SK-N-SH treated with all-trans-retinoic acid at 6 μM for 48 hours (cell line): ENCODE results near the gene NMD3.
"Not testable (repeated sequence)": the region's sequence is repeated elsewhere in the genome, so short reads cannot be mapped to it uniquely, and the experiment has no call there.

Experiments used
- ATAC-seq: fragments of 200-7000 bp; cut with Tn5 transposase; 3 replicates; pipeline ENCODE4 v1.9.1; 2020; ENCODE audit warnings: mild to moderate bottlenecking, moderate library complexity
- ARNTL ChIP-seq: fragments of 450-650 bp; formaldehyde crosslinking; IDR thresholded peaks from 2 replicates; pipeline ENCODE4 v1.5.0; 2020; ENCODE audit warnings: low read depth, mild to moderate bottlenecking, moderate library complexity, borderline replicate concordance
- CREB5 ChIP-seq: fragments of 250-450 bp; sonication (Bioruptor Pico); IDR thresholded peaks from 2 replicates; pipeline ENCODE4 v1.5.1; 2020; ENCODE audit warnings: low read depth, mild to moderate bottlenecking, moderate library complexity
- CSDC2 ChIP-seq: fragments of 250-450 bp; sonication (Bioruptor Pico); IDR thresholded peaks from 2 replicates; pipeline ENCODE4 v1.5.0; 2020; ENCODE audit warnings: mild to moderate bottlenecking, moderate library complexity
- GLIS3 ChIP-seq: fragments of 250-450 bp; sonication (Bioruptor Pico); IDR thresholded peaks from 2 replicates; pipeline ENCODE4 v1.5.0; 2020; ENCODE audit warnings: mild to moderate bottlenecking, moderate library complexity
- ISL1 ChIP-seq: fragments of 250-450 bp; sonication (Bioruptor Pico); IDR thresholded peaks from 2 replicates; pipeline ENCODE4 v2.1.2; 2022; ENCODE audit warnings: mild to moderate bottlenecking, moderate library complexity
- OSR1 ChIP-seq: fragments of 250-450 bp; sonication (Bioruptor Pico); IDR thresholded peaks from 2 replicates; pipeline ENCODE4 v1.8.0; 2022; ENCODE audit warnings: moderate library complexity, mild to moderate bottlenecking, inconsistent platforms
- POU6F1 ChIP-seq: fragments of 250-450 bp; sonication (Bioruptor Pico); IDR thresholded peaks from 2 replicates; pipeline ENCODE4 v1.8.0; 2021; ENCODE audit warnings: low read depth, mild to moderate bottlenecking, moderate library complexity, borderline replicate concordance
- PPARA ChIP-seq: fragments of 250-450 bp; sonication (Bioruptor Pico); IDR thresholded peaks from 2 replicates; pipeline ENCODE4 v1.5.0; 2020; ENCODE audit warnings: mild to moderate bottlenecking, borderline replicate concordance
- RARB ChIP-seq: fragments of 250-450 bp; sonication (Bioruptor Pico); IDR thresholded peaks from 2 replicates; pipeline ENCODE4 v1.8.0; 2021; ENCODE audit warnings: mild to moderate bottlenecking, moderate library complexity
- SNAI2 ChIP-seq: fragments of 250-450 bp; sonication (Bioruptor Pico); IDR thresholded peaks from 2 replicates; pipeline ENCODE4 v1.5.0; 2020; ENCODE audit warnings: mild to moderate bottlenecking, moderate library complexity
- TCF4 ChIP-seq: fragments of 250-450 bp; sonication (Bioruptor Pico); IDR thresholded peaks from 2 replicates; pipeline ENCODE4 v1.8.0; 2021; ENCODE audit warnings: mild to moderate bottlenecking, moderate library complexity, borderline replicate concordance
- TSHZ2 ChIP-seq: fragments of 250-450 bp; sonication (Bioruptor Pico); IDR thresholded peaks from 2 replicates; pipeline ENCODE4 v1.5.0; 2020; ENCODE audit warnings: mild to moderate bottlenecking, moderate library complexity
- ZC3H10 ChIP-seq: fragments of 250-450 bp; sonication (Bioruptor Pico); IDR thresholded peaks from 2 replicates; pipeline ENCODE4 v1.5.1; 2021; ENCODE audit warnings: mild to moderate bottlenecking, moderate library complexity
- ZFP3 ChIP-seq: fragments of 250-450 bp; sonication (Bioruptor Pico); IDR thresholded peaks from 2 replicates; pipeline ENCODE4 v1.5.0; 2020; ENCODE audit warnings: mild to moderate bottlenecking, moderate library complexity
- ZFP30 ChIP-seq: fragments of 450-650 bp; formaldehyde crosslinking; IDR thresholded peaks from 2 replicates; pipeline ENCODE4 v1.5.0; 2022; ENCODE audit warnings: mild to moderate bottlenecking, moderate library complexity
- ZNF565 ChIP-seq: fragments of 450-650 bp; formaldehyde crosslinking; conservative IDR thresholded peaks from 2 replicates; pipeline ENCODE4 v1.5.0; 2020; ENCODE audit warnings: low read depth, mild to moderate bottlenecking, moderate library complexity
- ZNF70 ChIP-seq: fragments of 450-650 bp; formaldehyde crosslinking; IDR thresholded peaks from 2 replicates; pipeline ENCODE4 v1.5.0; 2020; ENCODE audit warnings: mild to moderate bottlenecking, moderate library complexity
- ZNF8 ChIP-seq: fragments of 450-650 bp; formaldehyde crosslinking; IDR thresholded peaks from 2 replicates; pipeline ENCODE4 v1.5.0; 2020; ENCODE audit warnings: mild to moderate bottlenecking, moderate library complexity
- TF ChIP-seq, protein P1 (sequence below): fragments of 250-450 bp; sonication (Bioruptor Pico); IDR thresholded peaks from 2 replicates; pipeline ENCODE4 v1.5.1; 2021; ENCODE audit warnings: mild to moderate bottlenecking, moderate library complexity

NMD3 gene

DNA sequence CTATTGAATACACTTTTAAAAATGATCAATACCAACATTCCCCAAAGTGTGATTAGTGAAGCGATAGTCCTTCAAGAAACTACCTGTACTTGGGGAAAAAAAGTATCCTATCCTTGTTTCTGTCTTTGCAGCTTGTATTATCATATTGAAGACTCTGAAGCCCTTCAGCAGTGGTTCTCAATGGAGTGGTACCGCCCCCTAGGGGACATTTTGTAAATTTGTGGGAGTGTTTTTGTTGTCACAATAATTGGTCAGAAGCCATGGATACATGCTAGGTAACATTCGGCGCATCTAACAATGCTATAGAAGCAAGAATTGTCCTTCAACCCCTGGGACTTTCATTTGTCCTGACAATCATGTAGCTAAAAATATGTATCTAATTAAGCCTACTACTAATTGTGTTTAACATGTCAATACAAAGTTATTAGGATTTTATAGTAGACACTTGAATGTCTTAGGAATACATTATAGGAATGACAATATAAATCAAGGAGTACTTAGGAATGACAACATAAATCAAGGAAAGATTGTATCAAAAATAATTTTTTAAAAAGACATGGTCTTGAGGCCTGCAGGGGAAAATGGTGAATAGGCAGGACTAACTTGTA, 53.7 kb downstream of the NMD3 start:
- TF ChIP-seq SNAI2 (CRISPR knock-in tag) = no peak
- peak; percentile 96 for ATAC-seq

DNA sequence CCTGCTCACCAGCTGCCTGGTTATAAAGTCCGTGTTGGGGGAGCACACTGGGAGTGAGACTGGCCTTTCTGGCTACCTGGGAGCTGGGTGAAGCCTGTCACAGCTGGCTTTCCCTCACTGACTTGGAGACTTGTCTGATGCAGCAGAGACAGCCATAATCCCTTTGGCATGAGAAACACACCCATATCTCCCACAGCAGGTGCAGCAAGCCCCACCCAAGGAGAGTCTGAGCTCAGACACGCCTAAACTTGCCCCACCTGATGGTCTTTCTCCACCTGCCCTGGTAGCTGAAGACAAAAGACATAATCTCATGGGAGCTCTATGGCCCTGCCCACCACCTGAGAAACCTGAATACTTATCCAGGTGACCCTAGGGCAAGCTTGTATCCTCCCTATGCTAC, 54.8 kb downstream of the NMD3 start:
- TF ChIP-seq ISL1 (CRISPR knock-in tag) = no peak
- no peak for TF ChIP-seq ZFP3
- TF ChIP-seq ZNF8 = no peak
- TF ChIP-seq SNAI2 (CRISPR knock-in tag) = no peak
- ATAC-seq = no peak

- ATAC-seq = not testable (repeated sequence)
These were observed 61.3 kb downstream of the NMD3 start for GRCh38 chr3:161282387-161282786.

- no peak for ATAC-seq
- TF ChIP-seq ZNF8 = no peak
- no peak for TF ChIP-seq GLIS3 (CRISPR knock-in tag)
- TF ChIP-seq ISL1 (CRISPR knock-in tag) = no peak
- no peak for TF ChIP-seq PPARA (CRISPR knock-in tag)
- no peak for TF ChIP-seq ZC3H10
- no peak for TF ChIP-seq RARB (CRISPR knock-in tag)
- TF ChIP-seq, protein P1, sequence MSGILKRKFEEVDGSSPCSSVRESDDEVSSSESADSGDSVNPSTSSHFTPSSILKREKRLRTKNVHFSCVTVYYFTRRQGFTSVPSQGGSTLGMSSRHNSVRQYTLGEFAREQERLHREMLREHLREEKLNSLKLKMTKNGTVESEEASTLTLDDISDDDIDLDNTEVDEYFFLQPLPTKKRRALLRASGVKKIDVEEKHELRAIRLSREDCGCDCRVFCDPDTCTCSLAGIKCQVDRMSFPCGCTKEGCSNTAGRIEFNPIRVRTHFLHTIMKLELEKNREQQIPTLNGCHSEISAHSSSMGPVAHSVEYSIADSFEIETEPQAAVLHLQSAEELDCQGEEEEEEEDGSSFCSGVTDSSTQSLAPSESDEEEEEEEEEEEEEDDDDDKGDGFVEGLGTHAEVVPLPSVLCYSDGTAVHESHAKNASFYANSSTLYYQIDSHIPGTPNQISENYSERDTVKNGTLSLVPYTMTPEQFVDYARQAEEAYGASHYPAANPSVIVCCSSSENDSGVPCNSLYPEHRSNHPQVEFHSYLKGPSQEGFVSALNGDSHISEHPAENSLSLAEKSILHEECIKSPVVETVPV (CRISPR knock-in tag) = no peak
- TF ChIP-seq TSHZ2 = no peak
- TF ChIP-seq OSR1 (CRISPR knock-in tag) = no peak
These were observed 63.9 kb downstream of the NMD3 start for GRCh38 chr3:161284989-161285388.

- ATAC-seq = no peak
- no peak for TF ChIP-seq GLIS3 (CRISPR knock-in tag)
- no peak for TF ChIP-seq TSHZ2
- TF ChIP-seq CSDC2 (CRISPR knock-in tag) = no peak
- no peak for TF ChIP-seq SNAI2 (CRISPR knock-in tag)
- no peak for TF ChIP-seq ISL1 (CRISPR knock-in tag)
- no peak for TF ChIP-seq TCF4
- no peak for TF ChIP-seq ZC3H10
- no peak for TF ChIP-seq ZNF70 (CRISPR knock-in tag)
- TF ChIP-seq POU6F1 (CRISPR knock-in tag) = no peak
- no peak for TF ChIP-seq ZNF565 (CRISPR knock-in tag)
- TF ChIP-seq, protein P1 (CRISPR knock-in tag) = no peak
- no peak for TF ChIP-seq CREB5 (CRISPR knock-in tag)
- TF ChIP-seq ARNTL (CRISPR knock-in tag) = no peak
- no peak for TF ChIP-seq ZNF8
- TF ChIP-seq OSR1 (CRISPR knock-in tag) = no peak
- no peak for TF ChIP-seq RARB (CRISPR knock-in tag)
- TF ChIP-seq ZFP3 = no peak
- no peak for TF ChIP-seq ZFP30
- TF ChIP-seq, all 23 proteins: peak for 0
These were observed 68.1 kb downstream of the NMD3 start for GRCh38 chr3:161289174-161289573.
